ENCODE data around the gene COL15A1.

The COL15A1 gene

DNA sequence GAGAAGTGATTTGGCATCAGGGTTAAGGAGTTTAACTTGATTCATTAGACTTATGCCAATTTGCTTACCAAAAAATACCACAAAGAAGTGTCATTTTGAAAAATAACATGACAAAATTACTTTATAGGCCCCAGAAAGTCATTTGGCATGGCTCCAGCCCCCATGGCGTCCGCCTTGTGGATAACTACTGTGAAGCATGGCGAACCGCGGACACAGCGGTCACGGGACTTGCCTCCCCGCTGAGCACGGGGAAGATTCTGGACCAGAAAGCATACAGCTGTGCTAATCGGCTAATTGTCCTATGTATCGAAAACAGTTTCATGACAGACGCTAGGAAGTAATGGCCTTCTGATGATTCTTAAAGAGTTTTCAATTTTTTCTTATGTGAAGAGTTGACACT lies 125.8 kb downstream of the COL15A1 start:
- no CpG with 5 or more reads among the region's 12 CpGs for WGBS (ENCODE audit: extremely low coverage, insufficient coverage, insufficient read length)
- Histone ChIP-seq H2AFZ (ENCODE audit: insufficient read depth, low read length, poor library complexity) (no peak overlapping the region), H4K8ac (ENCODE audit: low read depth, low read length) (no peak overlapping the region), H3K4me1 (ENCODE audit: control insufficient read depth in 1 of 2, insufficient read depth in 2 of 2, low read length in 2 of 2) (peaks cover 7% of the 10 kb centered on the region in 2 experiments), H3K36me3 (ENCODE audit: control insufficient read depth in 1 of 2, insufficient read depth in 2 of 2, low read length in 2 of 2) (no peaks in the 10 kb centered on the region), H3K9me3 (ENCODE audit: insufficient read depth, low read depth, low read length) (no peaks in the 10 kb centered on the region), H4K12ac (ENCODE audit: low read depth, low read length) (no peak overlapping the region), H3K4ac (ENCODE audit: low read depth, low read length) (no peak overlapping the region), H3K27ac (ENCODE audit: low read depth, low read length) (no peak overlapping the region), H3K14ac (ENCODE audit: low read length) (no peak overlapping the region), H3K79me1 (ENCODE audit: low read length) (peaks cover 3% of the 10 kb centered on the region), H4K91ac (ENCODE audit: low read depth, low read length) (no peak overlapping the region), H3K79me2 (ENCODE audit: control insufficient read depth, insufficient read depth, low read length, poor library complexity) (no peaks in the 10 kb centered on the region), H3K4me2 (ENCODE audit: low read length) (no peak overlapping the region), H3K23ac (ENCODE audit: low read length) (no peak overlapping the region), H2BK12ac (ENCODE audit: low read length) (peak overlapping the region; percentile 43), H2BK5ac (ENCODE audit: low read depth, low read length, poor library complexity) (no peak overlapping the region), H2BK120ac (ENCODE audit: insufficient read depth, low read length, poor library complexity) (no peak overlapping the region), H2AK5ac (ENCODE audit: low read length) (no peak overlapping the region), H3K9ac (ENCODE audit: low read length) (no peak overlapping the region), H3K4me3 (ENCODE audit: low read depth, low read length) (no peak overlapping the region), H3K27me3 (ENCODE audit: insufficient read depth, low read length) (no peaks in the 10 kb centered on the region), H3K18ac (ENCODE audit: low read length) (no peak overlapping the region)
- no peak for DNase-seq

DNA sequence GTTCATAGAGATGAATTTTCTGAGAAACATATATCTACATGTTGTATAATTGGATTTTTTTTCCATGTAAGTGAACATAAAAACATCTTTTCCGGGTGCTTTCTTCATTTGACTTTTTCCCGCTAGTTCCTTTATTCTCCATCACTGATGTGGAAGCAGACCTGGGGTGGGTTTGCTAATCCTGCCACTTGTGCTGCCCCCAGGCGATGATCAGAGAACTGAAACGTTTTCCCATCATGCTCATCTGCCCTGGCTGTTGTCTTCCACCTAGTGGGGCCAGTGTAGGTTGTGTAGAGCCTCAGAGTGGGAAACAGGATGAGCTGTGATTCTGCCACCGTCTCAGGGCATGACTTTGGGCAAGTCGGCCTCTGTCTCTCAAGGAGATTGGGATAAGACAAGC lies 127.0 kb downstream of the COL15A1 start:
- no peak overlapping the region for H2AK5ac ChIP-seq (ENCODE audit: low read length)
- no peak overlapping the region for H3K23ac ChIP-seq (ENCODE audit: low read length)
- no peaks in the 10 kb centered on the region for H3K79me2 ChIP-seq (ENCODE audit: control insufficient read depth, insufficient read depth, low read length, poor library complexity)
- peaks cover 3% of the 10 kb centered on the region for H3K79me1 ChIP-seq (ENCODE audit: low read length)
- H3K4me3 ChIP-seq (ENCODE audit: low read depth, low read length) = no peak overlapping the region
- H3K4ac ChIP-seq (ENCODE audit: low read depth, low read length) = no peak overlapping the region
- H3K27me3 ChIP-seq (ENCODE audit: insufficient read depth, low read length) = no peaks in the 10 kb centered on the region
- no CpG with 5 or more reads among the region's 6 CpGs for WGBS (ENCODE audit: extremely low coverage, insufficient coverage, insufficient read length)
- no peak overlapping the region for H3K4me2 ChIP-seq (ENCODE audit: low read length)
- H3K18ac ChIP-seq (ENCODE audit: low read length) = no peak overlapping the region
- DNase-seq = no peak
- no peak overlapping the region for H3K27ac ChIP-seq (ENCODE audit: low read depth, low read length)
- H2AFZ ChIP-seq (ENCODE audit: insufficient read depth, low read length, poor library complexity) = no peak overlapping the region
- H3K36me3 ChIP-seq (ENCODE audit: control insufficient read depth in 1 of 2, insufficient read depth in 2 of 2, low read length in 2 of 2) = no peaks in the 10 kb centered on the region
- no peak overlapping the region for H4K91ac ChIP-seq (ENCODE audit: low read depth, low read length)
- H3K4me1 ChIP-seq (ENCODE audit: control insufficient read depth in 1 of 2, insufficient read depth in 2 of 2, low read length in 2 of 2) = peaks cover 7% of the 10 kb centered on the region in 2 experiments
- H3K9me3 ChIP-seq (ENCODE audit: insufficient read depth, low read depth, low read length) = no peaks in the 10 kb centered on the region
- H2BK120ac ChIP-seq (ENCODE audit: insufficient read depth, low read length, poor library complexity) = no peak overlapping the region
- H3K14ac ChIP-seq (ENCODE audit: low read length) = no peak overlapping the region
- H3K9ac ChIP-seq (ENCODE audit: low read length) = no peak overlapping the region
- H2BK5ac ChIP-seq (ENCODE audit: low read depth, low read length, poor library complexity) = no peak overlapping the region
- no peak overlapping the region for H4K12ac ChIP-seq (ENCODE audit: low read depth, low read length)
- no peak overlapping the region for H4K8ac ChIP-seq (ENCODE audit: low read depth, low read length)
- no peak overlapping the region for H2BK12ac ChIP-seq (ENCODE audit: low read length)

DNA sequence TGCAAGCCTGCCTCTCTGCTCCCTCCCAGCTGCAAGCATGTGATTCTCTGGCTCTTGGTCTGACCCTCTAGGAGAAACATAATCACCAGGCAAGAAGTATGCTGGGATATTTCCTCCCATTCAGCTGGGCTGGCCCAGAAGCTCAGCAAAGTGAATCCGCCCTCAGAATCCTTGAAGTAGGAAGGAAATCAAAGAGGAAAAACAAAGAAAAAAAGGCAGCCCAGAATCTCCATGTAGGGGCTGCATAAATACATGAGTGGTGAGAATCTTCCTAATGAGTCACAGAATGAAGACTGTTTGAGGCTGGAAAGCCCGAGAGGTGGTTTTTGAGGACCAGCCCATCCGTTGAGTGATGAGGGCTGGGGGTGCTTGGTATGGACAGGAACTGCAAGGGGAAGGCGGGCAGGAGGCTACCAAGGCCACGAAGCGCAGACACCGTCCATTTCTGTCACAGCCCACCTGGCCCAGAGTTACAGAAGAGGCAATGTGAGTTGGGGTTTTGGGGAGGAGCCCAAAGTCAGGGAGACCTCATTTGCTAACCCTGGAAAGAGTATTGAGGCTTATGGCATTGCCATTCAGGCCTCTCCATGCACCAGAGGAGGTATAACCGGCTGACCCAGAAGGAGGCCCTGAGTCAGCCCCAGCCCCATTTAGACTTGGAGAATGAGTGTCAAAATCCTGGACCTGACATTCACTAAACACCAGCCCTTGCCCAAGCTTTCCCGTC lies 127.8 kb downstream of the COL15A1 start:
- H3K14ac ChIP-seq (ENCODE audit: low read length) = no peak overlapping the region
- no peak overlapping the region for H3K4ac ChIP-seq (ENCODE audit: low read depth, low read length)
- no peak overlapping the region for H3K27ac ChIP-seq (ENCODE audit: low read depth, low read length)
- no peak overlapping the region for H2BK12ac ChIP-seq (ENCODE audit: low read length)
- no peaks in the 10 kb centered on the region for H3K79me2 ChIP-seq (ENCODE audit: control insufficient read depth, insufficient read depth, low read length, poor library complexity)
- no peaks in the 10 kb centered on the region for H3K79me1 ChIP-seq (ENCODE audit: low read length)
- no peak overlapping the region for H3K18ac ChIP-seq (ENCODE audit: low read length)
- no peak overlapping the region for H2AK5ac ChIP-seq (ENCODE audit: low read length)
- no peak overlapping the region for H3K9ac ChIP-seq (ENCODE audit: low read length)
- H3K4me3 ChIP-seq (ENCODE audit: low read depth, low read length) = no peak overlapping the region
- H2BK120ac ChIP-seq (ENCODE audit: insufficient read depth, low read length, poor library complexity) = no peak overlapping the region
- no peak overlapping the region for H3K4me2 ChIP-seq (ENCODE audit: low read length)
- no peak overlapping the region for H2BK5ac ChIP-seq (ENCODE audit: low read depth, low read length, poor library complexity)
- no peak overlapping the region for H4K8ac ChIP-seq (ENCODE audit: low read depth, low read length)
- no peak for DNase-seq
- peaks cover 4% of the 10 kb centered on the region in 2 experiments for H3K4me1 ChIP-seq (ENCODE audit: control insufficient read depth in 1 of 2, insufficient read depth in 2 of 2, low read length in 2 of 2)
- H3K27me3 ChIP-seq (ENCODE audit: insufficient read depth, low read length) = no peaks in the 10 kb centered on the region
- no peaks in the 10 kb centered on the region for H3K9me3 ChIP-seq (ENCODE audit: insufficient read depth, low read depth, low read length)
- no peaks in the 10 kb centered on the region for H3K36me3 ChIP-seq (ENCODE audit: control insufficient read depth in 1 of 2, insufficient read depth in 2 of 2, low read length in 2 of 2)
- no CpG with 5 or more reads among the region's 9 CpGs for WGBS (ENCODE audit: extremely low coverage, insufficient coverage, insufficient read length)
- H4K91ac ChIP-seq (ENCODE audit: low read depth, low read length) = no peak overlapping the region
- no peak overlapping the region for H4K12ac ChIP-seq (ENCODE audit: low read depth, low read length)
- no peak overlapping the region for H3K23ac ChIP-seq (ENCODE audit: low read length)
- H2AFZ ChIP-seq (ENCODE audit: insufficient read depth, low read length, poor library complexity) = peak overlapping the region; percentile 3

DNA sequence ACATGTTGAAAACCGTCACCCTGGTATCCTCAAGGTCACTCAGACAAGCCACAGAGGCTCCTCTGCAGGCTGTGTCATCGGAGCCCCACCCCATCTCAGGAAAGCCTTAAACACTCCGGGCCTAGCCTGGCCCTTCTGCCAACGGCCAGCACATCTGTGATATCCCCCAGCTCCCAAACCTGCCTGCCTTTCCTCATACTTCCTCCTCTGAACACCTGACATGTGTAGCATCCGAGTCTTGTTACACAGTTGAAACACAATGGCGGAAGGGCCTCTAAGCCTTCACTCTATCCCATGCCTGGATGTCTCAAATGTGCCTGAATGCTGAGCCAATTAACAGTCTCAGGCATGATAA lies 128.3 kb downstream of the COL15A1 start:
- DNase-seq = no peak
- H3K9ac ChIP-seq (ENCODE audit: low read length) = no peak overlapping the region
- H3K36me3 ChIP-seq (ENCODE audit: control insufficient read depth in 1 of 2, insufficient read depth in 2 of 2, low read length in 2 of 2) = no peaks in the 10 kb centered on the region
- H3K4me1 ChIP-seq (ENCODE audit: control insufficient read depth in 1 of 2, insufficient read depth in 2 of 2, low read length in 2 of 2) = peaks cover under 1% of the 10 kb centered on the region in 2 experiments
- H3K79me1 ChIP-seq (ENCODE audit: low read length) = no peaks in the 10 kb centered on the region
- H3K14ac ChIP-seq (ENCODE audit: low read length) = no peak overlapping the region
- H2AK5ac ChIP-seq (ENCODE audit: low read length) = no peak overlapping the region
- H3K79me2 ChIP-seq (ENCODE audit: control insufficient read depth, insufficient read depth, low read length, poor library complexity) = no peaks in the 10 kb centered on the region
- no peak overlapping the region for H3K27ac ChIP-seq (ENCODE audit: low read depth, low read length)
- no peak overlapping the region for H3K4me3 ChIP-seq (ENCODE audit: low read depth, low read length)
- H3K4me2 ChIP-seq (ENCODE audit: low read length) = no peak overlapping the region
- no peak overlapping the region for H3K4ac ChIP-seq (ENCODE audit: low read depth, low read length)
- WGBS (ENCODE audit: extremely low coverage, insufficient coverage, insufficient read length) = no CpG with 5 or more reads among the region's 6 CpGs
- H2AFZ ChIP-seq (ENCODE audit: insufficient read depth, low read length, poor library complexity) = no peak overlapping the region
- no peak overlapping the region for H4K8ac ChIP-seq (ENCODE audit: low read depth, low read length)
- H3K27me3 ChIP-seq (ENCODE audit: insufficient read depth, low read length) = no peaks in the 10 kb centered on the region
- no peak overlapping the region for H2BK12ac ChIP-seq (ENCODE audit: low read length)
- H2BK120ac ChIP-seq (ENCODE audit: insufficient read depth, low read length, poor library complexity) = no peak overlapping the region
- no peaks in the 10 kb centered on the region for H3K9me3 ChIP-seq (ENCODE audit: insufficient read depth, low read depth, low read length)
- no peak overlapping the region for H4K12ac ChIP-seq (ENCODE audit: low read depth, low read length)
- no peak overlapping the region for H3K18ac ChIP-seq (ENCODE audit: low read length)
- H2BK5ac ChIP-seq (ENCODE audit: low read depth, low read length, poor library complexity) = no peak overlapping the region
- H4K91ac ChIP-seq (ENCODE audit: low read depth, low read length) = no peak overlapping the region
- no peak overlapping the region for H3K23ac ChIP-seq (ENCODE audit: low read length)

All from trophoblast cell (in vitro differentiated cells and primary cell).